HG03378 (cell line): ENCODE data around the gene KCNH3.

Experiments
- ATAC-seq: cut with Tn5 transposase; IDR thresholded peaks from one replicate; pipeline ENCODE4 v1.9.1; 2021; ENCODE audit warnings: mild to moderate bottlenecking, moderate library complexity; ENCODE audit not compliant: unreplicated experiment

Gene KCNH3

DNA sequence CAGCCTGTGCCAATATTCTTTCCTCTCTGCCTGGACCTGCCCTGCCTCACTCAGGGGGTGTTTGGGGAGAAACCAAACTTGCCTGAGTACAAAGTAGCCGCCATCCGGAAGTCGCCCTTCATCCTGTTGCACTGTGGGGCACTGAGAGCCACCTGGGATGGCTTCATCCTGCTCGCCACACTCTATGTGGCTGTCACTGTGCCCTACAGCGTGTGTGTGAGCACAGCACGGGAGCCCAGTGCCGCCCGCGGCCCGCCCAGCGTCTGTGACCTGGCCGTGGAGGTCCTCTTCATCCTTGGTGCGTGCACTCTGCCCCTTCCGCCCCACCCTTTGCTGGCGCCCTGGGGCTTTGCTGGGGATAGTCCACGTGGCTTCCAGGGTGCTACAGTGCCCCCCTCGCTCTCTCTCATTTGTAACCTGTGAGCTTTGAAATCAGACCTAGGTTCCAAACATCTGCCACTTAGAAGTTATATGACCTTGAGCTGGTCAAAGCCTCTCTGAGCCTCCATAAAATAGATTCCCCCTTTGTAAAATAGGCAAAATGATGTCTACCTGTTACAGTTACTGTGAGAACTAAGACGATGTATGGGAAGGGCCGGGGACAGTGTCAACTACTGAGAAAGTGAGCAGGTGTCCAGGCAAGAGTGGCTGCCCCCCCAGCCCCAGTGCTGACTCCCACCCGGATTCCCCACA, 4.5 kb downstream of the KCNH3 start:
- ATAC-seq: no peak

DNA sequence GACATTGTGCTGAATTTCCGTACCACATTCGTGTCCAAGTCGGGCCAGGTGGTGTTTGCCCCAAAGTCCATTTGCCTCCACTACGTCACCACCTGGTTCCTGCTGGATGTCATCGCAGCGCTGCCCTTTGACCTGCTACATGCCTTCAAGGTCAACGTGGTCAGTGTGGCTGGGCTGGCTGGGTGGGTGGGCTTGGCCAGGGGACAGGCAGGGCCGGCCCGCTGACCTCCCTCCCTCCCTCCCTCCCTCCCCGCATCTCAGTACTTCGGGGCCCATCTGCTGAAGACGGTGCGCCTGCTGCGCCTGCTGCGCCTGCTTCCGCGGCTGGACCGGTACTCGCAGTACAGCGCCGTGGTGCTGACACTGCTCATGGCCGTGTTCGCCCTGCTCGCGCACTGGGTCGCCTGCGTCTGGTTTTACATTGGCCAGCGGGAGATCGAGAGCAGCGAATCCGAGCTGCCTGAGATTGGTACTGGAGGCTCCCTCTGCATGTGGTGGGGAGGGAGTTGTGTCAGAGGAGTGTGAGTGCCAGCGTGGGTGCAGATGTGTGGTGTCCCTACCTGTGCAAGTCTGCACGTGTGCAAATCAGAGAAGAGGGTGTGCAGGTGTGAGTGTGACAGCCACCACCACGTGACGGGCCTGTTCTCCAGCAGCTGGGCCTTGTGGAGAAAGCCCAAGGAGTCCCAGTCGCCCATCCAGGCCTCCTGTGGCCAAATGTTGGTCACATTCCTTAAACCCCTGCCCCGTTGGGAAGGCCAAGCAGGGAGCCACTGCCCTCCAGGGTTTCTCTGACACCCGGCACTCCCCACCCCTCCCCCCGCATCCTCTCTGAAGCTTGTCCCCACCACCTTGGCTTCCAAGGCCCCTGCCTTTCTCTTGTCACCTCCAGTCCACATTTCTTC, 5.3 kb downstream of the KCNH3 start:
- no peak for ATAC-seq

- ATAC-seq: no peak
These were observed 7.0 kb downstream of the KCNH3 start for GRCh38 chr12:49545815-49546214.

DNA sequence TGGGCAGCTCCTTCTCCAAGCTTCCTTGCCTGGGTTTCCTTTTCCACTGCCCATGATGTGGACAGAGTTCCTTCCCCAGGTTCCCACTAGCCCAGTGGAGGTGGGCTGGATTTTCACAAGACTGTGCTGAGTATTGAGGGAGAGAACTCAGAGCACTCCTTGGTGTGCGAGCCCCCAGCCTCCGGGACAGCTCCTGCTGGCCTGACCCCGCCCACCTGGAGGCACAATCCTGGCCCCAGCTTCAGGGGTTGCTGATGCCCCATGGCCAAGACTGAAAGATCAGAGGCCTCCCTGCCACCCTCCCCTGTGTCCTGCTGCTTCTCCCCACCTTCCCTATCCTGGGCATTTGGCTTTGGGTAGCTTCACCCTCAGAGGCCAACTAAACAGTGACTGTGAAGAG, 7.7 kb downstream of the KCNH3 start:
- ATAC-seq: no peak

- ATAC-seq: no peak
These were observed 8.4 kb downstream of the KCNH3 start for GRCh38 chr12:49547090-49547690.

DNA sequence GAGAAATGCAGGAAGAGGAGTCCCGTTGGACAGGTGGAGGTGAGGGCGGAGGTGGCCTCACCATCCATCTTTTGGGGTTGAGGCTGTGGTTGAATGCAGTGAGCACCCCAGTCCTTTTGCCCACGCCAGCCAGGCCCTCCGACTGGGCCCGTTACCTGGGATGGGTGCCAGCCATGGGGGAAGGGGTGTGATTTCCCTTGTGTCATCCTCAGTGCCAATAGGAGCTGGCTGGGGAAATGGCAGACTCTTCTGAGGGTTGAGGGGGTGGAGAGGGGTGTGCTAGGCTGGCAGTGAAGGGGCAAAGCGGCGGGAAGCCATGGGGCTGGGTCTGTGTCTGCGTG, 9.6 kb downstream of the KCNH3 start:
- no peak for ATAC-seq

DNA sequence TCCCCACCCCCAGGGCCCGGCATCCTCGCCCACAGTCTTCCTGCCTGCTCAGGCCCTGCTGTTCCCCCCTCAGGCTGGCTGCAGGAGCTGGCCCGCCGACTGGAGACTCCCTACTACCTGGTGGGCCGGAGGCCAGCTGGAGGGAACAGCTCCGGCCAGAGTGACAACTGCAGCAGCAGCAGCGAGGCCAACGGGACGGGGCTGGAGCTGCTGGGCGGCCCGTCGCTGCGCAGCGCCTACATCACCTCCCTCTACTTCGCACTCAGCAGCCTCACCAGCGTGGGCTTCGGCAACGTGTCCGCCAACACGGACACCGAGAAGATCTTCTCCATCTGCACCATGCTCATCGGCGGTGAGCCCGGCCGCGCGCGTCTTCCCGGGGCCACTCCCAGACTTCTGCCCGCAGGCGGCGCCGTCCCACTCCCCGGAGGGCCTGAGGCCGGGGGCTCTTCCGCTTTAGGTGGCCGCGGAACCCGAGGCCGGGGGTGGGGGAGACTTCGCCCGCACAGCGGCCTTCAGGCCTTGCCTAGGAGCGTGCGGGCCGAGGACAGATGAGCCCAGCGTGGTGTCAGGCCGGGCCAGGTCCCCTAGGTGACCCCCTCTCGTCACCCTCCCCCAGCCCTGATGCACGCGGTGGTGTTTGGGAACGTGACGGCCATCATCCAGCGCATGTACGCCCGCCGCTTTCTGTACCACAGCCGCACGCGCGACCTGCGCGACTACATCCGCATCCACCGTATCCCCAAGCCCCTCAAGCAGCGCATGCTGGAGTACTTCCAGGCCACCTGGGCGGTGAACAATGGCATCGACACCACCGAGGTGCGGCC, 10.2 kb downstream of the KCNH3 start:
- no peak for ATAC-seq

DNA sequence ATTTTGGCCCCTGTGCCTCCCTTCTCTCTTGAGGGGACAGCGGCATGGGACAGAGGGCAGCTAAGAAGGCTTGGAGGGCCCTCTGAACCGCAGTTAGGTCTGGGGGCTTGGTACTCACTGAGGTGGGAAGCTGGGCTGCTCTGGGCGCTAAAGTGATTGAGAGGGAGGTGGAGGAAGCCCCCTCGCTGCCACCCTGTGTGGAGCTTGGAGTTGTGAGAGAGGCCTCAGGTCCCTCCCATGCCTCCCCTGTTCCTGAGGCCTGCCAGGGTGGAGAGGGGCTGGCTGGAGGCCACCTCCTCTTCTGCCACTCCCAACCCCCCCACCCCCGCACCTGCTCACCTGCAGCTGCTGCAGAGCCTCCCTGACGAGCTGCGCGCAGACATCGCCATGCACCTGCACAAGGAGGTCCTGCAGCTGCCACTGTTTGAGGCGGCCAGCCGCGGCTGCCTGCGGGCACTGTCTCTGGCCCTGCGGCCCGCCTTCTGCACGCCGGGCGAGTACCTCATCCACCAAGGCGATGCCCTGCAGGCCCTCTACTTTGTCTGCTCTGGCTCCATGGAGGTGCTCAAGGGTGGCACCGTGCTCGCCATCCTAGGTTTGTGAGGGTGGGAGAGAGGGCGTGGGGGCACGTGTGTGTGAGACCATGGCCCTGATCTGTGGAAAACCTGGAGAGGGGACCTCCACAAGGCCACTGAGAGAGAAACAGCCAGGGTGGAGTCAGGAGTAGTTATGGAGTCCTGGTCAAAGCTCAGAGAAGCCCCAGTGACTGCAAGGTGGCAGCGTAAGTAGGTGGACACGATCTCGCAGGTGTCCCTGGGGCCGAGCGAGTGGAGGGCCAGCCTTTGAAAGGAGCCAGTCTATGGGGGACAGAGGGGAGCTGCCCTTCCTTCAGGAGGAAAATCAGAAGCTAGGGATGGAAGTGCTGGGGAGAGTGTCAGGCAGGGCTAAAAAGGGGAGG, 11.2 kb downstream of the KCNH3 start:
- ATAC-seq: no peak

DNA sequence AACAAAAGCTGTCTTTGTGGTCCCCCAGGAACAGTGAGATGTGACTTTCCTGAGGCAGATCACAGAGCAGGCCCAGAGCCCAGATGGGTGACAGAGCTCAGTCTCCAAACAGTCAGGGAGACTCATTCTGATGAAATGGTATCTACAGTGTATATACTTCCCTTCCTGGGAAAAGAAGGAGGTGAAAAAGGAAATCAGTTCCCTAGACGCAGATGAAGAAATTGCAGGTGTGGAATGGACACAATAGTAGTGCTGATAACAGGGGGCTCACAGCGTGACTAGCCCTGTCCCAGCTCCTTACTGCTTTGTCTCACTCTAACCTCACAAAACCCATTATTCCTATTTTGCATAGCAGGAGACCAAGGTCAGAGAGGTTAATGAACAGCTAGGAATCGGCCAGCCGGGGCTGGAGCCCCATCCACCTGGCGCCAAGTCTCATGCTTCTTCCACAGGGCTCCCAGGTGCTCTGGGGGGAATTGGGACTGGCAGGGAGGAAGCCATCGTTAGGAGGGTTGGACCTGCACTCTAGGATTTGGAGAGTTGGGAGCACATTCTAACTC, 11.9 kb downstream of the KCNH3 start:
- no peak for ATAC-seq

DNA sequence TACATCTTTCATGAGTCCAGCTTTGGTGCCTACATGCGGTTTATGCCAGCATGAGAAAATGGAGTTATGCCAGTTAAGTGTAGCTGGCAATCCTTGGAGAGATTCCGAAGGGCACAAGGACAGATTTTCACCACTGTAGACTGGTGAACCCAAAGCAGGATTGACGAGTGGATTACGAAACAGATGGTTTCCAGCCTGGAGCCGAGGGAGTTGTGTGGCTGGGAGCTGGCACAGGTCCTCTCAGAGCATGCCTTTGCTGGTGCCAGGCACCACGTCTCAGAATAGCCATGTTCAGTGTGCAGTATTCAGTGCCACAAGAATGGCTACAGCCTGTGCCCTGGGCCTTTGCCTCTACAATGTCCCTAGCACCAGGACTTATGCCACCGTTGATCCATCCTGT, 13.2 kb downstream of the KCNH3 start:
- no peak for ATAC-seq

DNA sequence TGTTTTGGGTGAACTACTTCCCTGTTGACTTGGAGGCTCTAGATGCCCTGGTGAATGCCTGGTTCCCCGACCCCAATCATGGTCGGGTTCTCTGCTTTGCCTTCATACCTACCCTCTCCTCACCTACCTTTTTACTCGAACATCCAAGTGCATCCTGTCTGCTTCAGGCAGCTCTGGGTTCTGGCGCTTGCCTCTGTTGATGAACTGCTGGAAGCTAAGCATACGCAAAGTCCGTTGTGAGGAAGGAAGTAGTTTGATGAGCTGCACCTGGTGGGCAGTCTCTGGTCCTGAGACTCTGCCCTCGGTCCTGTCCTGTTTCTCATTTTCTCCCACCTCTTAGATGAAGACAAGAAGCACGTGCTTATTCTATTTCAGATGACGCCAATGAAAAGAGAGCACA, 13.6 kb downstream of the KCNH3 start:
- ATAC-seq: no peak

DNA sequence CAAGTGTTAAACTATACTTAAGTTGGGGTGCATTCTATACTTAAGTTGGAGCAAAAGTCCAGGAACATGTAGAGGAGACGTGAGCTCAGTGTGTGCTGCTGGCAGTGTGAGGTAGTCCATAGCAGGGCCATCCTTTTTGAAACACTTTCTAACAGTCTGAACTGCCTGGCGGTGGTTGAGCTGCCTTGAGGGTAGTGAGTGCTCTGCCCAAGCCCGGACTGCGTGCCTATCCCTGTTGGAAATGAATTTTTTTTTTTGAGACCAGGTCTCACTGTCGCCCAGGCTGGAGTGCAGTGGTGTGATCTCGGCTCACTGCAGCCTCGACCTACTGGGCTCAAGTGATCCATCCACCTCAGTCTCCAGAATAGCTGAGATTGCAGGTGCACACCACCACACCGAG, 14.1 kb downstream of the KCNH3 start:
- ATAC-seq: no peak

- no peak for ATAC-seq
These were observed 14.8 kb downstream of the KCNH3 start for GRCh38 chr12:49553512-49554088.

DNA sequence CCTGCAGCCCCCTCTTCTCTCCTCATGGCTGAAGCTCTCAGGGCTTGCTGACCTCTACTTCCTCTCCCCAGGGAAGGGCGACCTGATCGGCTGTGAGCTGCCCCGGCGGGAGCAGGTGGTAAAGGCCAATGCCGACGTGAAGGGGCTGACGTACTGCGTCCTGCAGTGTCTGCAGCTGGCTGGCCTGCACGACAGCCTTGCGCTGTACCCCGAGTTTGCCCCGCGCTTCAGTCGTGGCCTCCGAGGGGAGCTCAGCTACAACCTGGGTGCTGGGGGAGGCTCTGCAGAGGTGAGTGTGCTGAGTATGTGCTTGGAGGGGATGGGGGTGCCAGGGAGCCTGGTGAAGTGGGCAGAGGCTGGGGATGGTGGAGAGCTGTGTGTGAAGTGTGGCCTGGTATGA, 15.4 kb downstream of the KCNH3 start:
- no peak for ATAC-seq

DNA sequence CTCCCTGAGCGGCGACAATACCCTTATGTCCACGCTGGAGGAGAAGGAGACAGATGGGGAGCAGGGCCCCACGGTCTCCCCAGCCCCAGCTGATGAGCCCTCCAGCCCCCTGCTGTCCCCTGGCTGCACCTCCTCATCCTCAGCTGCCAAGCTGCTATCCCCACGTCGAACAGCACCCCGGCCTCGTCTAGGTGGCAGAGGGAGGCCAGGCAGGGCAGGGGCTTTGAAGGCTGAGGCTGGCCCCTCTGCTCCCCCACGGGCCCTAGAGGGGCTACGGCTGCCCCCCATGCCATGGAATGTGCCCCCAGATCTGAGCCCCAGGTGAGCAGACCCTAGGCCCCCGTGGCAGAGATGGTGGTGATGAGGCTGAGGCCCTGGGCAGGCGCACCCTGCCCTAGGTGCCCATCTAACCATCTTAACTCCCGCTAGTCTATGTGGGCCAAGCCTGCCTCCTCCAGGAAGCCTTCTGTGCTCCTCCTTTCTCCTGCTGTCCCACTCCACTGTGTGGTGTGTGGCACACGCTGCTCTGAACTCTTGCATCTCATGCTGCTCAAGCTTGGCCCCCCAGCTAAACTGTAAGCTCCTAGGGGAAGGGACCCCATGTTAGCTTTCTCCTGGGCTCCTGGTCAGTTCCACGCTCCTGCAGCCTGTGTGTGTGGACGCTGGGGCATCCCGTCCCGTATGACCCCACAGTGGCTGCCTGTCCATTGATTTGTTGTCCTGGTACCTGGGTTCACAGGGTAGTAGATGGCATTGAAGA, 17.0 kb downstream of the KCNH3 start:
- ATAC-seq: no peak

DNA sequence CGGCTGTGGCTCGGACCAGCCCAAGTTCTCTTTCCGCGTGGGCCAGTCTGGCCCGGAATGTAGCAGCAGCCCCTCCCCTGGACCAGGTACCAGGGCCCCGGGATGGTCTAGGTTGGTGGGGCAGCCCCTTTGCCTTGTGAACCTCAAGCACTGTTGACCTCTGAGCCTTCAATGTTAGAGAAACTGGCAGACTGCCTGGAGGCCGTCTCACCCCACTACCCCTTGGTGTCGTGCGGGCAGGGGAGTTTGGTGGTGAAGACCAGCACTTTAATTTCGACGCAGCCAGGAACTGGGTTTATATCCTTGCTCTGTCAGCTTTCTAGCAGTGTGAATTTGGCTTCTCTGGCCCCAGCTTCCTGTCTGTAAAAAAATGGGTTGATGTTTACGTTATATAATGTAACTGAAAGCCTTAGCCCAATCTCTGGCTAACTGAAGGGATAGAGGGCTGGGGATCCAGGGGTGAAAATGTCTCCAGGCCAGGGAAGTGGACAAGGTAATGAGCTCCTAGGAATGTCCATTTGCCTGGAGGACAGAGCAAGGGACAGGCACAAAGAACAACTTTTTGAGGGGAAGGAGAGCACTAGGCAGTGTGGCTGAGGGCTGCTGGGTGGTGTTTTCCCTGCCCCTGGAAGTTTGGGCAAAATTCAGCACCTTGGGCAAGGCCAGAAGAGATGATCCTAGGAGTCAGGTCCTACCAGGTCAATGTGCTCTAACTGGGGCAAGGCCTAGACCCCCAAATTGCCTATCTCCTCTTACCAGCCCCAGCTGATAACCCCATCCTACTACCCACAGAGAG, 17.8 kb downstream of the KCNH3 start:
- ATAC-seq: no peak

GRCh38 chr12:49557187-49557916, 18.5 kb downstream of the KCNH3 start:
- ATAC-seq: no peak
